Thyroid gland (tissue), 4 donors: ENCODE data around the gene HEBP1. TPM values are rescaled to one million over a fixed set of nuclear protein-coding genes. Genes with fewer than 3 reads are reported as not detected.

Source experiments
- DNase-seq, 2 donors: peaks; one replicate each; pipeline ENCODE4 v3.0.0-alpha.2; 2019
- H3K27ac ChIP-seq, 3 donors: fragments of 200-600 bp; sonication (generic); 1 replicate in 2 of 3; 2 replicates in 1 of 3; pipeline ENCODE4 v1.5.1; 2016 to 2019; ENCODE audit warnings: mild to moderate bottlenecking in 1 of 3, moderate library complexity in 1 of 3
- H3K27me3 ChIP-seq: fragments of 200-600 bp; sonication (generic); one replicate; pipeline ENCODE4 v1.5.1; 2019
- H3K36me3 ChIP-seq, 2 donors: fragments of 200-600 bp; sonication (generic); one replicate each; pipeline ENCODE4 v1.5.1; 2016 to 2019
- H3K4me1 ChIP-seq, 2 donors: fragments of 200-600 bp; sonication (generic); one replicate each; pipeline ENCODE4 v1.5.1; 2017 to 2019
- H3K4me3 ChIP-seq, 3 donors: fragments of 200-600 bp; sonication (generic); replicated peaks in 1 of 3; 1 replicate in 2 of 3; 2 replicates in 1 of 3; pipeline ENCODE4 v1.5.1; 2016; ENCODE audit warnings: mild to moderate bottlenecking in 1 of 3
- H3K9me3 ChIP-seq: fragments of 200-600 bp; sonication (generic); one replicate; pipeline ENCODE4 v1.5.1; 2017
- CTCF ChIP-seq, 6 experiments: fragments of 200-600 bp in 3 of 6; fragments of 450-650 bp in 3 of 6; sonication (generic) in 3 of 6; IDR thresholded peaks; one replicate each; pipeline ENCODE4 v1.5.1; 2016 to 2019; ENCODE audit warnings: antibody characterized with exemption in 6 of 6, mild to moderate bottlenecking in 2 of 6, inconsistent platforms in 1 of 6, moderate library complexity in 1 of 6
- POLR2A ChIP-seq, 2 donors: fragments of 450-650 bp; IDR thresholded peaks; one replicate each; pipeline ENCODE4 v1.6.1; 2017; ENCODE audit warnings: antibody characterized with exemption in 2 of 2, mild to moderate bottlenecking in 2 of 2, moderate library complexity in 1 of 2
- WGBS, 2 donors: methylation state at CpG; one replicate each; pipeline ENCODE4 v1.1.5; 2017; 5-methylcytosine and 5-hydroxymethylcytosine counted together
- intact Hi-C: fragments of 100-400 bp; cut with DNase I; formaldehyde crosslinking; loops from one replicate; pipeline ENCODE4 v1.15.1; 2023
- total RNA-seq, 4 donors: library from RNA; depleted of rRNA; stranded (reverse); fragments of >200 nt; gene quantifications; one replicate each; pipeline ENCODE4 v1.2.3, GENCODE V29; 2016

Gene HEBP1
- total RNA-seq, 4 donors from 2014 or later: 80.4 to 125 (median 91.3) TPM

- DNase-seq: no peak
- no peak for TF ChIP-seq CTCF (IDR thresholded peaks at IDR 0.05)
- no peak for TF ChIP-seq POLR2A (IDR thresholded peaks at IDR 0.05)
- Histone ChIP-seq H3K27ac (no peak overlapping the region), H3K27me3 (no peaks in the 10 kb centered on the region), H3K4me3 (no peak overlapping the region), H3K9me3 (no peaks in the 10 kb centered on the region), H3K4me1 (peaks cover 0 to 3% of the 10 kb centered on the region in 2 donors), H3K36me3 (no peaks in the 10 kb centered on the region)
- WGBS, 2 donors: 90 to 91% methylated on average over 4 of the region's 4 CpGs
- intact Hi-C loops: no loop called here
Measured at GRCh38 chr12:12947902-12948301, 52.2 kb downstream of the HEBP1 start.

GRCh38 chr12:12946686-12947355, 53.2 kb downstream of the HEBP1 start:
- no peak overlapping the region for H3K27ac ChIP-seq
- no peak for DNase-seq
- H3K36me3 ChIP-seq: no peaks in the 10 kb centered on the region
- H3K4me1 ChIP-seq: peaks cover 0 to 3% of the 10 kb centered on the region in 2 donors
- intact Hi-C loops: no loop called here
- WGBS, 2 donors: 78 to 80% methylated on average over 7 of the region's 7 CpGs
- no peak overlapping the region for H3K4me3 ChIP-seq
- H3K9me3 ChIP-seq: no peaks in the 10 kb centered on the region
- no peaks in the 10 kb centered on the region for H3K27me3 ChIP-seq
- no peak for TF ChIP-seq CTCF (IDR thresholded peaks at IDR 0.05)
- TF ChIP-seq POLR2A (IDR thresholded peaks at IDR 0.05): no peak

- Histone ChIP-seq H3K9me3 (no peaks in the 10 kb centered on the region), H3K36me3 (no peaks in the 10 kb centered on the region), H3K27ac (no peak overlapping the region), H3K4me3 (no peak overlapping the region), H3K4me1 (peaks cover 0 to 3% of the 10 kb centered on the region in 2 donors), H3K27me3 (no peaks in the 10 kb centered on the region)
- no peak for TF ChIP-seq POLR2A (IDR thresholded peaks at IDR 0.05)
- TF ChIP-seq CTCF (IDR thresholded peaks at IDR 0.05): no peak
- intact Hi-C loops: no loop called here
- DNase-seq: no peak
Measured at GRCh38 chr12:12945591-12945990, 54.5 kb downstream of the HEBP1 start.

GRCh38 chr12:12943586-12944260, 56.3 kb downstream of the HEBP1 start:
- DNase-seq: no peak
- no peaks in the 10 kb centered on the region for H3K27me3 ChIP-seq
- intact Hi-C loops: no loop called here
- no peak overlapping the region for H3K4me3 ChIP-seq
- no peaks in the 10 kb centered on the region for H3K36me3 ChIP-seq
- H3K9me3 ChIP-seq: no peaks in the 10 kb centered on the region
- no peak overlapping the region for H3K27ac ChIP-seq
- 74 to 81% methylated on average over 8 of the region's 8 CpGs for WGBS, 2 donors
- H3K4me1 ChIP-seq: peaks cover 0 to 3% of the 10 kb centered on the region in 2 donors
- TF ChIP-seq CTCF (IDR thresholded peaks at IDR 0.05): no peak
